Stimulated activated naive CD8-positive, alpha-beta T cell treated with anti-CD3 and anti-CD28 coated beads, Interleukin-15, Interleukin-2, amounts not matched to agents 100 U/mL and 50 U/mL, for 24 hours (primary cell): ENCODE data around the gene HTR1A.
A peak's percentile ranks its signal among the peaks of the same experiment; 100 is the strongest.

Experiments used
- ATAC-seq: fragments of 150-1000 bp; cut with Tn5 transposase; one replicate; pipeline ENCODE4 v1.10.0; 2021
- DNase-seq: peaks from one replicate; pipeline ENCODE4 v3.0.0; 2021

HTR1A gene

DNA sequence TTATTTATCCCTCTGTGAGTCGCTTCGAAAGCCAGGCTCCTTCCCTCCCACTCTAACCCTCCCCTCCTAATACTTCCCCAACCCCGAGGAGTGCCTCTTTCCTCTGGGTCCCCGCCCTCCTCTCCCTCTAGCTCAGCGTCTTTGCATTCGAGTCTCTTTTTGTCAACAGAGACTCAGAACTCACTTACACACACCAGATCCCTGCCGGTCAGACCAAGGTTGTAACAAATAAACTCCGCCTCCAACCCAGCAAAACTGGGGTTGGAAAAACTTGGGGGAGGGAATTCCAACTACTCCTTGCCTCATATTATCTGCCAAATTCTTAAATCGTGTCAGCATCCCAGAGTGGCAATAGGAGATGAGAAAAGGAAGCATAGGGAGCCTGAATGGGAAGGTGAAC, at the start of gene HTR1A:
Gene HTR1A, minus strand, starts transcription at position 167 of the 400 bp plus-strand sequence. CDS start 726 bp downstream, outside the sequence.
- no peak for ATAC-seq

DNA sequence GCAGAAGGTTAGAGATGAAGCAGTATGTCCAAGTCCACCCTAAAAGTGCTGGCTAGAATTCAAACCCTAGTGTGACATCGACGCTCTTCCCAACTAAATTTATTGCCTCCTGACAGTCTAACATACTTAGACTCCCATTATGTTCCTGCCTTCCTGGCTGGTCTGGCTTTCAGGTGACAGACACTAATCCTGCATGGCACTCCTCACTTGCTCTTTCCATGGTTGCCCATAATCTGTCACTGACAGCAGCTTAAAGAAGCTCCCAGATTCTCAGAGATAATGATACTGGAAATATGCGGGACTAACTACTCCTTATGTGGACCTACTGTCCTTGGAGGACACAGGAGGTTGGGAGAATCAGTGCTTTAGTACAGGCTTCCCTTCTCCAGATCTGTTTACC, 41.7 kb upstream of the HTR1A start:
- ATAC-seq (no peak), DNase-seq (no peak)

More for the DNA sequence above, at the start of gene HTR1A:
- DNase-seq, result no peak

DNA sequence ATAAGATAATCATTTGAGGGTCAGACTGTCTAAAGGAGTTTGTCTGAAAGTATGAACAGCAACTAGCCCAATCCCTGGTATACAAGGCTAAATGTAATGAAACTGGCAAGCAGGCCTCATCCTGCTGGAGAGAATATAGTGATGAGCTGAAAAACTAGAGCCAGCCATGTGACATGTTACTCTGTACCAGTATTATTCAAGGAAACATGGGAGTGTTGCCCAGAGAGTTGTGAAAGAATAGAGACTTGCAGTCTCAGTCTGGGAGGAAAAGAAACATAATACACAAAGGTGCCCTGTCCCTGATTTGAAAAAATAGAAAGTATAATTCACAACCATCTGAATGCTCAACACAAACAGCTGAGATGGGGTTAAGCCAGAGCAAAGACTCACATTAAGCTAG, 37.9 kb upstream of the HTR1A start:
- no peak for ATAC-seq
- DNase-seq, result no peak

DNA sequence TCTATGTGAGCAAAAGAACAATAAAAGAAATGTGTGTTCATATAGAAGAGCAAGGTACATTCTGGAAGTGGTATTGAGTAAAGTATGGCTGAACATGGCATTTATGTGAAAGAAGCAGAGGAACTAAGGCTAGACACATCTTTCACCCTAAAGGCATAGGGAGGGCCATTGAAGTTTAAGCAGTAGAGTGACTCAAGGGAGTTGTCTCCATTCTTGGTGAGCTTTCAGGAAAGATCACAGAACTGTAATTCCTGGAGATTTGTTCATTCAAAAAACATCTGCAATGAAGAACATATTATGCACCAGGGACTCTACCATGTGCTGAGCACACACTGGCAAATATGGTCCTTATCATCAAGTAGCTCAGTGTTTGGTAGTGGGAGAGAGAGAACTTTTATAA, 24.8 kb upstream of the HTR1A start:
- ATAC-seq, result no peak
- no peak for DNase-seq

DNA sequence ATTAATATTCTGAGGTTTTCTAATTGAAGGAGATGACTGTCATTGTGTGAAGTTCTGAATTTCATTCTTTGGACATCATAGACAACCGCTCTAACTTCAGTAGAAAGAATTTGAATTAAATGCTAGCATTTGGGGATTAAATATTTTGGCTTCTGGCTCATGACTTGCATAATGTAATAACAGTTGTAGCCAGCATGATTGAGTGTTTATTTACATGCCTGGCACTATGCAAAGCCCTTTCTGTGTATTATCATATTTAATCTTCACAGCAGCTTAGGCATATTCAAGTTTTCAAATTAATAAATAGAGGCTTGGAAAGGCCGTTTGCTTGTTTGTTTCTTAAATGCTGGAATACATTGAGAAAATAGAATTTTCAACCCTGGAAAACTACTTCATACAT, 19.6 kb upstream of the HTR1A start:
- no peak for DNase-seq
- ATAC-seq, result no peak

DNA sequence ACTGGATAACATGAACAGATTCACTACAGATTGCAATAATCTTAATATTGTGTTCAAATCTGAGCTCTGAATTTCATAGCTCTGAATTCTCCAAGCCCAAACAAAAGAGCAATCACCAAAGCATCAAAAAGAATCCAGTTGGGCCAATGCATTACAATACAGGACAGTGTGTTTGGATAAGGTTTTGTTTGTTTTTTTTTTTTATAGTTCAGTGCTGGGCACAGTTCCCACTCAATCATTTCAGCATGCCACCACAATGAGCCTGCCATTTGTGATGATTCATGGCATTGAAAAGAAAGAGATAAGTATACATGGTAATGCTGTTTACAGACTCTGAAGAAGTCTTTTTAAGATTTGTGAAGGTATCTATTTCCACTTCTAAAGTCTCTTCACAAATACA, 1.7 kb upstream of the HTR1A start:
- no peak for DNase-seq

DNA sequence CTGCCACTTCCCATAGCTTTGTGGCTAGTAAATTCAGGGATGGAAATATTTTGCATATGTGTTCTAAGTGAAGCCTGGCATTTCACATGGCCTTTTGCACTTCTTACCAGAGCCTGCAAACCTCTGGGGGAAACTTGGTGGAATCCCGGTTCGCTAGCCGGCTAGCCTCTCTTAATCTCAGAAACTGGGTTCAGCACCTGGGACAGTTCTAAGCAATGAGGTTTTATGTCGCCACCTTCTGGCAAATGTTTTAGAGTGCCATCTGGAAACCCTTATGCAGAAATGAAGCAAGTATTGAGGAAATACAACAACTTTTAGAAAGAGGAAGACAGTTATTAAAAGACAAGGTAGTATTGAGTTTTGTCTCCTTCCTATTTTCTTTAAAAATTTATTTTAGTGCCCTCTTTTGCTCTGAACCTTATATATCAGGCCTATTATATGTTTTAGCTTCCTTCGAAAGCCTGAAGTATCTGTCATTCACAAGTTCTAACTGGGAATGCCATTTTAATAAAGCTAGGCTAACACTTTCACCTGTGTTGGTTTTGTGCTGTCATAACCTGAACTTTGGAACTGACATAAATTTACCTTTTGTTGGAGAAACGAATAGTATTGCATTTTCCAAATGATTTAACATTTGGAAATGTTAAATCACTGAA, 963 bp upstream of the HTR1A start:
- peak; percentile 36 for DNase-seq
- no peak for ATAC-seq

More for the DNA sequence above, 1.7 kb upstream of the HTR1A start:
- ATAC-seq, result no peak

DNA sequence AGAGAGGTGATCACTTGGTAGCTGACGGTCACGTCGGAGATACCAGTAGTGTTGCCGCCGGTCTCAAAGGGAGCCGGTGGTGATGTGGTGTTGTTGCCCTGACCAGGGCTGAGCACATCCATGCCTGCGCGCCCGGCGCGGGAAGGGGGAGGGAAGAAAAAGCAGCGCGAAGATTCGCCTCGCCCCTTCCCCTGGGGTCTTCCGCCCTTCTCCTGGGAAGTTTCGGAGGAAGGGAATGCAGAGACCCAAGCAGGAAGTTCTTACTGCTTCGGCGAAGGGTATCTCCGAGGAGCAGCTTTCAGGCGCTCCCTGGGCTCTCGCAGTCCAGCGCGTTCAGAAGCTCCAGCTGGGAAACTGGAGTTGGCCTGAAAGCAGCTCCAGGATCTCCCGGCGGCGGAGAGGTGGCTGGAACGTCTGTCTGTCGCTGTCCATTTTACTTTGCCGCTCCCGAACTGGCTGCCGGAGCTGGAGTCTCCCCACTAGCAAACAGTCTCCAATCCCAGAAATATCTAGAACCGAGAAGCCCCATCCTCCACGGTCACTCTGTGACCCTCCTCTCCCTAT, 565 bp downstream of the HTR1A start:
- DNase-seq, result no peak
- no peak for ATAC-seq

DNA sequence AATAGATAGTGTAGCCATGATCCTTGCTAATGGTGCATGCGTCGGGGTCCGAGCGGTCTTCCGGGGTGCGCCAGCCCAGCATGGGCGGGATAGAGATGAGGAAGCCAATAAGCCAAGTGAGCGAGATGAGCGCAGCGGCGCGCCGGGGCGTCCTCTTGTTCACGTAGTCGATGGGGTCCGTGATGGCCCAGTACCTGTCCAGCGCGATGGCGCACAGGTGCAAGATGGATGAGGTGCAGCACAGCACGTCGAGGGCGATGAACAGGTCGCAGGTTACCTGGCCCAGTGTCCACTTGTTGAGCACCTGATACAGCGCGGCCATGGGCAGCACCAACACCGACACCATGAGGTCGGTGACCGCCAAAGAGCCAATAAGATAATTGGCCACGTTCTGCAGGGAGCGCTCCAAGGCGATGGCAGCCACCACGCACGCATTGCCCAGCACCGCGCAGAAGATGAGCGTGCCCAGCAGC, 1.1 kb downstream of the HTR1A start:
- DNase-seq (no peak), ATAC-seq (no peak)

DNA sequence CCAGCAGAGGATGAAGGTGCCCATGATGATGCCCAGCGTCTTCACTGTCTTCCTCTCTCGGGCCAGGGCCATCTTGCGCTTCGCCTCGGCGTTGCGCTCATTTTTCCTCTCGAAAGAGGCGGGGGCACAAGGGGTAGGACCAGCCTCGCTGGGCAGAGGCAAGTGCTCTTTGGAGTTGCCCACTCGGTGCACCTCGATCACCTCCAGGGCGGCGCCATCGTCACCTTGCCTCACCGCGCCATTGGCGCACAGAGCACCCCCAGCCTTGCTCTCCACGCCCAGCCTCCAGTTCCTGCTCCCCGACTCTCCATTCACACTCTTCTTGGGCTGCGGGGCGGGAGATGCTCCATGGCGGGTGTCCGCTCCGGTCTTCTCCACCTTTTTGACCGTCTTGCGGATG, 1.6 kb downstream of the HTR1A start:
- no peak for ATAC-seq

DNA sequence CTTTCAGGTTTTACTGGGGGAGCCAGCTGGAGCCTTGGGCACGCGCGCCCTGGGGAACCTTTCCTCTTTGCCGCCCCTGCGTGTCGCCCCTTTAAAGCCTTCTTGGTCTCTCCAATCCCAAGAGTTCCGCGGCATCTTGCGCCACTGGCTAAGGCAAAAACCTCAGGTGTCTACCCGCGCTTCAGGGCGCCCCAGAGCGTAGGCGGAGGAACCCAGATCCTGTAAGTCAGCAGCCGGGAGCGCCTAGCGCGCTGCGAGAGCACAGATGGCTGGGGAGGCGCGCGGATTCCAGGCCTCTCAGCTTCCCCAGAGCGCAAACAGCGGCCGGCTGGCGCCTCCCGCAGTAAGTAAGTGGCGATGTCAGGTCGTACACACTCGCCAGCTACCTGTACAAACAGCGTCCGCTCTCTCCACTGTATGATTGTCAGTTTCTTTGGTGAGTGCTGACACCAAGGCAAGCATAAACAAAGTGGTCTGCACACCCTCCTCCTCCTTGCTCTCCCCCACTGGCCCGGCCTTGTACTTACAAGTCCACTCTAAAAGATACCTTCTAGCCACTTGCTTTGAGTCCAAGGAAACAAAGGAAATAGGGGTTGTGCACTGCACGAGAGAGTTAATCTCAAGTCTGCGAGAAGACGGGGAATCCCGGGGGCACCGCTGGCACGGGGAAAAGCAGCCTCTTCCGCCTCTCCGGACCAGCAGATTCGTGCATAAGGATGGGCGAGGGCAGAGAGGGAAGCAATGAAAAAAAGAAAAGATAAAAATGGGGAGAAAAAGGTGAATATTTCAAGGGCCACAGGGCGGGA, 2.9 kb downstream of the HTR1A start:
- no peak for ATAC-seq
- DNase-seq, result no peak

More for the DNA sequence above, 1.6 kb downstream of the HTR1A start:
- DNase-seq, result no peak

DNA sequence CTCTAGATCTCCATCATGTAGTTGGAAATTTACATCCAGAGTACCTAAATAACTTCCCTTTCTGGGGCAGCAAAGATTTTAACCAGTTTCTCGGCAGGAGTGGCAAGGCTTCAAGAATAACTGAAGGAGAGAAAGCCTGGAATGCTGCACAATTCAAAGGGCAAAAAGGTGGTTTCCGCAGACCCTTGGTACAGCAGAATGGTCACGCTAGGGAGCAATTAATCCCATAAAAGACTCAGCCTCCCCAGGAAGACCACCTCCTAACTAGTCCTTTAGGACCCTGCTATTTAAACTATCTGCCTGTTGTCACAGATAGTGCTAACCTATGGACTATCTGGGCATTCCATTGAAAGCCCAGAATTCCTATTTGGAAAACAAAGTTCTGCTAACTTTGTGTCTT, 3.6 kb downstream of the HTR1A start:
- DNase-seq (no peak), ATAC-seq (no peak)

DNA sequence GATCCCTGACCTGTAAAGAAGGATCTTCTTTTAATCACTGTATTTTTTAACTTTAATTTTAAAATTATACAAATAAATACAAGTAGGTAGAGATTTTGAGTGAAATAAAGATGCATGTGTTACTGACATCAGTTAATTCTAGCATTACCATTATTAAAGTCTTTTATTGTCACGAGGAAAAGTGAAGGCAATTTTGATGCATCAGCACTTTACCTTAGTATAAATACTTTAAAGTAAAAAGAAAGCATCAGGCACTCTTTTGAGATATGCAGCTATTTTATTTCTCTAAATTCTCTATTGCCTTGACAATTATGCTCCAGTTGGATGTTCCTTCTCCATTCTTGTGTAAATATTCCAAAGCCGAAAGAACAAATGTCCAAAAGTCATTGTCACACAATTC, 4.6 kb downstream of the HTR1A start:
- no peak for ATAC-seq

DNA sequence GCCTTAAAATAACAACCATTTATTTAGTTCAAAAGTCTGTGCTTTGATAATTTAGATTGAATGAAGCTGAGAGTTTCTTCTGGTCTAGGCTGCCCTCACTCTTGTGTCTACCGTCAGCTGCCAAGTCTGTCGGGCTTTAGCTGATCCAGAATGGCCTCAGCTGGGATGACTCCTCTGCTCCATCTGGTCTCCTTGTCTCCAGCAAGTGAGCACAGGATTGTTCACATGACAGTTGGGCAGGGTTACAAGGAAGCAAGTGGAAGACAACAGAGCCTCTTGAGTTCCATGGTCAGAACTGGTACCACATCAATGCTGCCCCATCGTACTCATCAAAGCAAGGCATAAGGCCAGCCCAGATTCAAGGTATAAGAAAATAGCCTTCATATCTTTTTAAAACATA, 9.0 kb downstream of the HTR1A start:
- DNase-seq (no peak), ATAC-seq (no peak)

More for the DNA sequence above, 4.6 kb downstream of the HTR1A start:
- no peak for DNase-seq

DNA sequence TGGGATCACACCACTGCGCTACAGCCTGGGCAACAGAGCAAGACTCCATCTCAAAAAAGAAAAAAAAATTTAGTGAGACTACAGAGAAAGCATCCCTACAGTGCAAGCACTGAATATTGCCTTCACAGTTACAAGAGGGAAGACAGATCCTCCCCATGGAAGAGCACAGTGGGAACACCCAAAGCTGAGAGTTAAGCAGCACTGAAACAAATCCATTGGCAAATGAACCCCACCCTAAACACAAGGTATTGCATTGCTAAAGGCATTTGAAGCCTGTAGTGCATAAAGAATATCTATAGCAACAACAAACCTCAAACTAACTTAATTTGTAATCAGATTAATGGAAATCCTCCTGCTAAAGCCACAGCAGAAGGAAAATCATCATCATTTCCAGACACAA, 27.1 kb downstream of the HTR1A start:
- DNase-seq (no peak), ATAC-seq (no peak)

DNA sequence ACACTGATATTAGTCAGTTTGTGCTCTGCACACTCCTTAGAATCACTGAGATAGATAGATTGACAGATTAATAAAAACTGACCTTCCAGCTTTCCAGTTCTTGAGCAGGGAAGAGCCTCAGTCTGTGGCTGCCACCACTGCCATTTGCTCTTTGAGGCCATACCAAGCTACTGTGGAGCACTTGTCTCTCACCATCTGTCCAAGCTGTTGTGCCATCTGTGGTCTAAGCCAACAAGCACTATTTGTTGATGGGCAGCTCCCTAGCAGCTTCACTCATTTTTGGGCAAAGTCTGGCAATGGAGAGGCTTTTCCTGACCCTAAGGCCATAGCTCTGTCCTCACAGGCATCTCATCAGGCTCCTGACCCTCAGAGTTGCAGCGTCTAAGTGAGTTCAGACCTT, 30.4 kb downstream of the HTR1A start:
- ATAC-seq, result no peak
- DNase-seq, result no peak

DNA sequence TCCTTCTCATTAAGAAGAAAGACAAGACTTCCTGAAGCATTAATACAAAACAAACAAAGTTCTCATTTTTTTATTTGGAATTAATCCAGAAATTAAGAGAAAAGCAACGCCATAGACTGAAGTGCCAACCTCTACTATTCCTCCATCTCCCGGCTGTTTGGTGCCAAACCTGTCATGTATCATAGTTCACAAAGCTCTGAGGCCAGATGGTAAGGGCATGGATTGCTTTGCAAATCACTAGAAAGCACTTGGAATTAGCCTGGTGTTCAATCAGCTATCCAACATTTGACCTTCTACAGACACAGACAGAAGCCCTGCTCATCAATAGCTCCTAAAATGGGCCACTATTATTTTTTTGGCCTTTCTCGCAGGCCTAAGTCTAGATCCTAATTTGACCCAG, 33.8 kb downstream of the HTR1A start:
- no peak for ATAC-seq
- DNase-seq, result no peak

DNA sequence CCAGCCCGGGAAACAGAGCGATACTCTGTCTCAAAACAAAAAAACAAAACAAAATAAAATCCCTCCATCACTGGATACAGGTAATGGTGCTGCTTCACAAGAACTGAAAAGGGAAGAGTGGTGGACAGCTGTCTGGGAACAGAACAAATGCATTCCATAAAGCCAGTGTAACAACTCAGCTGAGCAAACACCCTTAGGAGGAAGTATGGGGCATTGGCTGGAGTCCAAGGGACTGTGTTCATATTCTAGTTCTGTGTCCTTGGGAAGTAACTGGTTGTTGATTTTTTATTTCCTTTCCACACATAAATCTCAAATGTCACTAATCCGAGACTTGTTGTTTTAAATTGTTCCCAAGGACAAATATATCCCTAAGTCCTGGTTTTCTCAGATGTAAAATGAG, 38.3 kb downstream of the HTR1A start:
- DNase-seq (no peak), ATAC-seq (no peak)

DNA sequence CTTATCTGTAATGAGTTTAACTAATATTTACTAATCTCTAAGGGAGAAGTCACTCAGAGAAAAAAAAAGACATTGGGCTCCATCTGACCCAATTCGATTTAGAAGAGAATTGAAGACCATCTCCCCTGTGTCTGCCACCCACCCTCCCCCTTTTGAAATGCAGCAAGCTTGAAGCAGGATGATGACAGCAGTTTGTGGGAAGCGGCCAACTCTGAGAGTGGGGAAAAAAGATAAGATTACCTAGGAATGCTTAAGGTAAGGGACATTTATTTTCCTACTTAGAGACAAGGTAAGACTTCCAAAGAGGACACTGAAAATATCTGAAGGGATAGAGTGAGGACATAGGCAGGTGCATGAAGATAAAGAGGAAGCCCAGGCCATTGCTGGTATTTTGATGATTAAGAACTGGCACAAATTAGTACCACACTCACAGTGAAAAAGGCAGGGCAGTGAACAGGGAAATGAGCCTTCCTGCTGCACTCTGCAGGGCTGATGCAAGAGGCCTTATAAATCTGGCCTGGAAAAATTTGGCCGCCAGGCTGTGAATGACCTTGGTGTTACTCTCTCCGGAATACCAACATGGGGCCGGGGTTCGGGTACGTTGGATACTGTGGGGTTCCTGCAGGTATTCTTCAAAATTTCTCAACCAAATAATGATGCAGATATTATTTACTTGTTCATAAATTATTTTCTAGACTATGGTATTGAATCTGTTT, 42.3 kb downstream of the HTR1A start:
- ATAC-seq (no peak), DNase-seq (no peak)

DNA sequence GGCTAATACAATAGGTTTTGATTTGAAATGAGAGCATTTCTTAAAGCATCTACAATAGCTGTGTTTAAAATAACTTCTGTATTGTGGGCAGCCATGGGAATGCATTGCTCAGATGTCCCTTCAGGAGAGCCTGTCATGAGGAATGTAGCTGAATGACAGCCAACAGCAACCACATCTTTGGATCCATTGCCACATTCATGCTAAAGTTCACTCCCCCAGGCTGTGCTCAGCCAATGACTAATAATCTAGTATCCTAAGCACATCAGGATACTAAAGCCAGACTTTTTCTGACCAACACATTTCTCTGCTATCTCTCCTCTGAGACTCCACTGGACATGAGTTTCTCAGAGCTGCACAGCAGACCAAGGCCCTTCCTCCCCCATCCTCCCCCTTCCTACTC, 45.5 kb downstream of the HTR1A start:
- DNase-seq (no peak), ATAC-seq (no peak)

DNA sequence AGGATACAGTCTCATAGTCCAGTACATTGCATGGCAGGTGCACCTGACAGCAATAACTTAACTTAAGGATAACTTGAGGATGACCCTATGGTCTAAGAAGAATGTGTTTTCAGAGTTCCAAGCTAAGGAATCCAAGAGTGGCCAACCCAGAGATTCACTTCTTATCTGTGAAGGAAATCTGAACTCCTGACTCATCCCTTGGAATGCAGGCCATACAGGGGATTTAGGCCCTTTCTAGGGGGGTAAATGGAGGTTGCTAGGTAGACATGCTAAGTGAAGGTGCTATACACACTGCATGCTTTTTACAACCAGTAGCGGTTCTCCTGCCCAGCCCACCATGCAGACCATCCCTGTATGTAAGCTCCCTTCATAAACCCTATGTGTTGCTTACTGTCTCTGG, 50.4 kb downstream of the HTR1A start:
- DNase-seq (no peak), ATAC-seq (no peak)
